ENCODE measurements around the gene ELFN2.

- TF ChIP-seq CTCF (conservative IDR thresholded peaks at IDR 0.05) (no peak), EZH2 (IDR thresholded peaks at IDR 0.05; ENCODE audit: low read depth) (no peak)
These were observed 95.3 kb downstream of the ELFN2 start for GRCh38 chr22:37331856-37332536.
